Measurements from ENCODE around the gene AMFR. TPM values are rescaled to one million over a fixed set of nuclear protein-coding genes. Genes with fewer than 3 reads are reported as not detected.

Gene AMFR
- total RNA-seq, 1 donor from 2014 or later = 119 TPM

DNA sequence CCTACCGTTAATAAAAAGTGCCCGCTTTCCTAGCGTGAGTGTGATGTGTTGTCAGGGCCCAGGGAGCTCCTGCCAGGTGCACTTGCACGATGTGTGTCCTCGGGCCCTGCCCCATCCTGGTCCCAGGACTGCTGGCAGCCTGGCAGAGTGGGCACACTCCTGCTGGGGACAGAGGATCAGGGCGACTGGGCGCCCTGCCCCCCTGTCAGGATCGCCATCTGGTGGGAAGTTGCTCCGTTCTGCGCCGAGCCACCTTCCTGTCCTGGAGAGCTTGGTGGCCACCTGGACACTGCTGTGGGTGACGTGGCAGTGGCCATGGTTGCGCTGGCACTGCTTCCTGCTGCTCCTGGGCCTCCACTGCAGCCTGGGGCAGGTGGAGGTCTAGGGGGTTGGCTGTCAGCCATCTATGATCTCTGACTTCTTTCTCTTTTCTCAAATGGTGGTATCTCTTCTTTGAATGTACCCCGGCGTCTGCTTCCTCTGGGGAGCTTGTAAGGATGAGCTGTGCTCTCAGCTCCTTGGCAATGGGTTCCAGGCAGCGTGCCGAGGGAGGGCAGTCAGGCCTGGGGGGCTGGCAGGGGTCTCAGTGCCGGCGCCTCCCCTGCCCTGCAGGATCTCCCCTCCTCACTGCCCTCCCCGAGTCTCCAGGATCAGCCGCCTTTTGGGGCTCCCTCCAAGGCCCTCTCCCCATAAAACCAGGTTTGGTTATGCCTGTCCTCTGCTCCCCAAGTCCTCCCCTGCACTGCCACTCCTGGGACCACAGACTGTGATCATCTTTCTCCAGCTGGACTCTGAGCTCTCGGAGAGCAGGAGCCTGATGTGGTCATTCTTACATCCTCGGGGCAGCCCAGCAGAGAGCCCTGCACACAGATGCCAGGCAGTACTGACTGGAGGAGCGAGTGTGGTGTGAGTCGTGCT, 76.9 kb downstream of the AMFR start:
- TF ChIP-seq, protein P1, sequence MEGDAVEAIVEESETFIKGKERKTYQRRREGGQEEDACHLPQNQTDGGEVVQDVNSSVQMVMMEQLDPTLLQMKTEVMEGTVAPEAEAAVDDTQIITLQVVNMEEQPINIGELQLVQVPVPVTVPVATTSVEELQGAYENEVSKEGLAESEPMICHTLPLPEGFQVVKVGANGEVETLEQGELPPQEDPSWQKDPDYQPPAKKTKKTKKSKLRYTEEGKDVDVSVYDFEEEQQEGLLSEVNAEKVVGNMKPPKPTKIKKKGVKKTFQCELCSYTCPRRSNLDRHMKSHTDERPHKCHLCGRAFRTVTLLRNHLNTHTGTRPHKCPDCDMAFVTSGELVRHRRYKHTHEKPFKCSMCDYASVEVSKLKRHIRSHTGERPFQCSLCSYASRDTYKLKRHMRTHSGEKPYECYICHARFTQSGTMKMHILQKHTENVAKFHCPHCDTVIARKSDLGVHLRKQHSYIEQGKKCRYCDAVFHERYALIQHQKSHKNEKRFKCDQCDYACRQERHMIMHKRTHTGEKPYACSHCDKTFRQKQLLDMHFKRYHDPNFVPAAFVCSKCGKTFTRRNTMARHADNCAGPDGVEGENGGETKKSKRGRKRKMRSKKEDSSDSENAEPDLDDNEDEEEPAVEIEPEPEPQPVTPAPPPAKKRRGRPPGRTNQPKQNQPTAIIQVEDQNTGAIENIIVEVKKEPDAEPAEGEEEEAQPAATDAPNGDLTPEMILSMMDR (conservative IDR thresholded peaks at IDR 0.05; ENCODE audit: low read depth, low read length) = no peak
- DNase-seq (ENCODE audit: low read depth) = no peak
- H3K4me3 ChIP-seq (ENCODE audit: low read depth, low read length) = no peak overlapping the region

DNA sequence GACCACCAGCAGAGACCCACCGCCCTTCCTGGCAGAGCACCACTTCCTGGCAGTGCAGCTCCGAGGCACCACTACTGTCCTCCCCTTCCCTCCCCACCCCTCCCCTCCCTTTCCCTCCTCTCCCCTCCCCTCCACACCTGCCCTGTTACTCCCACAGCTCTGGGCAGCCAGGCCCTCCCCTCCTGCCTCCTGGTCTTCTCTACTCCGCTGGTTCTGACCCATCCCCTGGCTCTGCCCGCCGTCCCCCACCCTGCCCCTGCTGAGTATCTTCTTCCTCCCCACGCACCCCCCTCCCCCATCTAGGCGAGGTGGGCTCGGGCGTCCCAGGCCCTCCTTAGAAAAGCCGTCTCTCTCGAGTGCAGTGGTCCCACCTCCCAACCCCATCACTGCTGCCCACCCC, 77.7 kb downstream of the AMFR start:
- no peak overlapping the region for H3K4me3 ChIP-seq (ENCODE audit: low read depth, low read length)
- TF ChIP-seq, protein P1 (conservative IDR thresholded peaks at IDR 0.05; ENCODE audit: low read depth, low read length) = no peak
- no peak for DNase-seq (ENCODE audit: low read depth)

DNA sequence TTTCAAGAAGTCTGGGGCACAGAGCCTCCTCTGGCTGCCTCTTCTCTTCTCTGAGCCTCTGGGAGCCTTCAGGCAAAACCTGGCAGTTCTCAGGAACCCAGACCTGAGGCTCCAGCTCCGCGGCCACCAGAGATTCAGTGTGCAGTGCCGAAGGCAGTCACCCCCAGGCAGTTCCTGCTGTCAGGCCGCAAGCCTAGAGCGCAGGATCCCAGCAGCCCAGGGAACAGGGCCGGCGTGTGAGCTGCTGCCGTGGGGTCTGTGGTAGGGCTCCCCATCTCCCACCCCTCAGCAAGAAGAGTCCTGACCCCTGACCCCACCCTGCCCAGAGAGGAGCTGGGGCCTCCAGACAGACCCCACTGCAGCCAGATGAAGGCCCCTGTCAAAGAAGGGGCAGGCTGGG, 78.2 kb downstream of the AMFR start:
- no peak overlapping the region for H3K4me3 ChIP-seq (ENCODE audit: low read depth, low read length)
- no peak for DNase-seq (ENCODE audit: low read depth)
- TF ChIP-seq, protein P1 (conservative IDR thresholded peaks at IDR 0.05; ENCODE audit: low read depth, low read length) = no peak

DNA sequence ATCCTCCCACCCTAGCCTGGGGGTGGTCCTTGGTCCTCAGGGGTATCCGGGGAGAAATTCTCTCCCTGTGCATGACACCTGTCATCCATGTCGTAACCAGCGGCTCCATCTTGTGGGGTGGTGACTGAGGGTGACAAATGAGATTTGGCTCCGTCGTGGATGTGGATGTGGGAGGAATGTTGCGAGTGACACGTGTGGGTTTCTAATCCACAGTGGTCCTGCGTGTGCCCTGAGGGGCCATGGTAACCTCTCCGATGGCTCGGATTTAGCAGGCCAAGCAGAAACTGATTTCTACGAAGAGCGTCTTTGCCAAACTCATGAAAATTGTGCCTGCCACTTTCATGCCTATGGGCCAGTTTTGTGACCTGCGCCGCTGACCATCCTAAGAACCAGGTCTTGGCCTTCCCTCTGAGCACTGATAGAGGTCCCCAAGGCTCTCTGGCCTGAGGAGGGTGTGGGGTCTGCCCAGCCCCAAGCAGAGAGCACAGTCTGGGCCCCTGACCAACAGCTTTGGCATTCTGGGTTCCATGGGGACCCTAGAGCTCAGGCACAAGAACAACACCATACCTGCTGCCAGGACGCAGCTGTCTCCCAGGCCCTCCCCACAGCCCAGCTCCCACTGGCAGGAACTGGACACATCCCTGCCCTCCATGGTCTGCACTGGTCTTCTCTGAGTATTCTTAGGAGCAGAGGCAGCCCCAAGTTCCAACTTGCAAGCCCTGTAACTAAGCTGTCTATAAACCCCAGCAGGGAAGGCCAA, 79.0 kb downstream of the AMFR start:
- TF ChIP-seq, protein P1 (conservative IDR thresholded peaks at IDR 0.05; ENCODE audit: low read depth, low read length) = no peak
- no peak for DNase-seq (ENCODE audit: low read depth)
- H3K4me3 ChIP-seq (ENCODE audit: low read depth, low read length) = no peak overlapping the region

DNA sequence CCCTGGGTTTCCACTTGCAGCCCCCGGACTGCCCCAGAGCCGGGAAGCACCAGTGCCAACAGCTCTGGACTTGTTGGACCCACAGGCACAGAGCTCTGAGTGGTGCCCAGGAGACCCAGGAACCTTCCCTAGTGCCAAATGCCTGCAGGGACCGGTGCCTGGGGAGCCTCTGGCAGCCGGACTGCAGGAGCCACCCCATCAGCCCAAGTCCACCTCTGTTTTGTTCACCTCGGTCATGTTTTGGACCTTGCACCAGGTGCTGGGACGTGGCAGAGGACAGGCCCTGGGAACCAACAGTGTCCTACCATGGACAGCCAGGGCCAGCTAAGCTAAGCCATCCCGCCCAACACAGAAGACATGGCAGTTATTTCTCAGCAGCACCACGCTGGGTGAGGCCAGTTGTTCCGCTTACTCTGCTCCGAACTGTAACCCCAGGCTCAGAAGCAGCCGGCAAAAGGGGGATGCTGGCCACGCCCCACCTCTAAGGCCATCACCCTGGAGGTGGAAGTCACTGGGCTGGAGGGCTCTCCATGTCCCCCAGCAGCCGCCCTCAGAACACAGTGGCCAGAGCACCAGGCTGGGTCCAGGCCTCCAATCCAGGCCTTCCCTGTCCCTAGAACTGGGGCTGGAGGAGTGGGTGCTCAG, 79.8 kb downstream of the AMFR start:
- TF ChIP-seq, protein P1 (conservative IDR thresholded peaks at IDR 0.05; ENCODE audit: low read depth, low read length) = no peak
- no peak for DNase-seq (ENCODE audit: low read depth)
- H3K4me3 ChIP-seq (ENCODE audit: low read depth, low read length) = no peak overlapping the region

DNA sequence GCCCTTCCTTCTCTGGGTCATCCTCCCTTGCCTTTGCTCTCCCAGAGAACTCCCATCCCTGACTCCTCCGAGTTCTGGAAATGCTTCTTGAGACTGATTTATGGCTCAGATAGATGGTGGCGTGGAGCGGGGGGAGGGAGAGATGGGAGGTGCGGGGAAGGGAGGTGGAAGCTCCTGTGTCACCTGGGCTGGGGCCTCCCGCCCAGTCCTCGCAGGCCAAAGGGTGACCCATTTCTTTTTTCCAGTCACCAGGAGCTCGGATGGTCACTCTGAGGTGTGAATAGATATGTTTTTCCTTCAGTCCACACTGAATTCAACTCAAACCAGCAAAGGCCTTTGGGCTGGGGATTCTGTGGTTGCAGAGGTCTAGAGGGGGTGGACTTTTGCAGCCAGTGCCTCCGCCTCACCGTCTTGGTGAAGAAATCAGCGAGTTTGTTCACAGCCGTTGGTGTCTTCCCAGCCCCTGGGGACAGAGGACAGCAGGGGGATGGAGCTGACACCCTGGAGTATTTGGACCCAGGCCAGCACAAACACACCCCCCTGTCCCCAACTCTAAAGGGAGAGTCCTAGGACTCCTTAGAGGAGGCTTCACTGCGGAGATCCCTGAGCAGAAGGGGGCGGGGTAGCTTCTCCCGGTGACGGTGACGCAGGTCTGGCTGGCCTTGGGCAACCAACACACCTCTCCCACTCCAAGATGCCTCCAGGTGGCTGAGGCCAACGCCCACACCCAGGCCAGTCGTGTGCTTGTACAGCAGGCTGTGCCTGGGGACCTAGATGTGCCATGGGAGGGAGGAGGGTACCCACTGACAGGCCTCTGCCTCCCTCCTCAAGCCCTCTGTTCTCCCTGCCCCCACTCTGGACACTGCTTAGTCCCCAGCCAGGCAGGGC, 80.6 kb downstream of the AMFR start:
- TF ChIP-seq, protein P1 (conservative IDR thresholded peaks at IDR 0.05; ENCODE audit: low read depth, low read length) = no peak
- no peak for DNase-seq (ENCODE audit: low read depth)
- H3K4me3 ChIP-seq (ENCODE audit: low read depth, low read length) = no peak overlapping the region
